Measurements from ENCODE around the gene NLRP12. TPM values are rescaled to one million over a fixed set of nuclear protein-coding genes. Genes with fewer than 3 reads are reported as not detected.

The NLRP12 gene
- total and polyA plus RNA-seq, 10 of the 15 experiments (the other 5 are each of a cell fraction or from before 2014, with no cell fraction given), result not detected

DNA sequence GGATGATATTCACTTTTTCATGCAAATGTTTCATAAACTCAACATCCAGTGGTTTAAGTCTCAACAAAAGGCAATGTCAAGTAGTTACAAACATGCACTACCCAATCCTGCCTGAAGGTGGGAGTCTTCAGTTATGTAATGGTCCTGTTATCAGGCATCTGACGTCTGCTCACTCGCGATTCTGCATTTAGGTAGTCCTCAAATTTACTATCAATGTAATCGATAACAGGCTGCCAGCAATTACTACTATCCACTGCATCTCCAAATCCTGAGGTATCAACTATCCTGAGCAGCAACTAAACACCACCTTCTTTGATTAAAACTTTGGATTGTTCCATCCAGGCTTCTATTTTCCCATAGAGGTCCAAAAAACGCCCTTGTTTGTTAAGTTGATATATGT is 51.2 kb downstream of the NLRP12 start:
- intact Hi-C loops (cut with micrococcal nuclease; ENCODE audit: unreplicated experiment), result no loop called here
- ChIA-PET SMC1A (ENCODE audit: uncharacterized antibody, unreplicated experiment) (no interaction called here), POLR2A (no interaction called here), RAD21 (ENCODE audit: unreplicated experiment) (no interaction called here), CTCF (interaction anchor here (0.9 kb wide), 1 partner anchor 10 kb away, joined by 4 read pairs; no protein-coding TSS in a partner anchor)
- no peak overlapping the region for H3K4me2 ChIP-seq (ENCODE audit: control insufficient read depth, insufficient read depth)
- H3K36me3 ChIP-seq (ENCODE audit: control insufficient read depth in 2 of 2, insufficient read depth in 2 of 2, low read length in 1 of 2), result no peaks in the 10 kb centered on the region
- H3K4me3 ChIP-seq, result no peak overlapping the region
- no TSS peak for BruUV-seq (replicated peaks)
- no peaks in the 10 kb centered on the region for H3K4me1 ChIP-seq (ENCODE audit: control insufficient read depth, insufficient read depth, low read length)
- no peaks in the 10 kb centered on the region; the same call in 2 of the 3 replicates for H3K9me3 ChIP-seq (replicated peaks; ENCODE audit: control insufficient read depth, insufficient read depth, low read length)
- 9% methylated on average over 5 of the region's 5 CpGs for WGBS (ENCODE audit: insufficient coverage, insufficient replicate concordance, low lambda C conversion rate, missing lambda C conversion rate)
- no peak overlapping the region for H2AFZ ChIP-seq (ENCODE audit: control insufficient read depth, low read depth, low read length)
- no peak overlapping the region for H3K9ac ChIP-seq (ENCODE audit: control insufficient read depth, insufficient read depth, low read length)
- ATAC-seq (no peak), DNase-seq (ENCODE audit: low read depth, low spot score) (no peak), FAIRE-seq (no peak)
- TF ChIP-seq CEBPB (IDR thresholded peaks at IDR 0.05; ENCODE audit: borderline replicate concordance in 1 of 2, low read depth in 2 of 2, low read length in 2 of 2) (no peak), SP1 (IDR thresholded peaks at IDR 0.05; ENCODE audit: low read depth, low read length) (no peak), RAD21 (IDR thresholded peaks at IDR 0.05; ENCODE audit: insufficient read depth, low read depth, low read length) (0 out of 2 replicates have a peak, but pooled peaks have one; percentile 34), MTA3 (IDR thresholded peaks at IDR 0.05; ENCODE audit: borderline replicate concordance, low read length) (no peak), CHD2 (IDR thresholded peaks at IDR 0.05; ENCODE audit: borderline replicate concordance, low read depth, low read length) (no peak), BRCA1 (IDR thresholded peaks at IDR 0.05; ENCODE audit: low read depth, low read length) (no peak)
- TF ChIP-seq, protein P1, sequence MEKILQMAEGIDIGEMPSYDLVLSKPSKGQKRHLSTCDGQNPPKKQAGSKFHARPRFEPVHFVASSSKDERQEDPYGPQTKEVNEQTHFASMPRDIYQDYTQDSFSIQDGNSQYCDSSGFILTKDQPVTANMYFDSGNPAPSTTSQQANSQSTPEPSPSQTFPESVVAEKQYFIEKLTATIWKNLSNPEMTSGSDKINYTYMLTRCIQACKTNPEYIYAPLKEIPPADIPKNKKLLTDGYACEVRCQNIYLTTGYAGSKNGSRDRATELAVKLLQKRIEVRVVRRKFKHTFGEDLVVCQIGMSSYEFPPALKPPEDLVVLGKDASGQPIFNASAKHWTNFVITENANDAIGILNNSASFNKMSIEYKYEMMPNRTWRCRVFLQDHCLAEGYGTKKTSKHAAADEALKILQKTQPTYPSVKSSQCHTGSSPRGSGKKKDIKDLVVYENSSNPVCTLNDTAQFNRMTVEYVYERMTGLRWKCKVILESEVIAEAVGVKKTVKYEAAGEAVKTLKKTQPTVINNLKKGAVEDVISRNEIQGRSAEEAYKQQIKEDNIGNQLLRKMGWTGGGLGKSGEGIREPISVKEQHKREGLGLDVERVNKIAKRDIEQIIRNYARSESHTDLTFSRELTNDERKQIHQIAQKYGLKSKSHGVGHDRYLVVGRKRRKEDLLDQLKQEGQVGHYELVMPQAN (conservative IDR thresholded peaks at IDR 0.05), result no peak
- TF ChIP-seq, protein P2, sequence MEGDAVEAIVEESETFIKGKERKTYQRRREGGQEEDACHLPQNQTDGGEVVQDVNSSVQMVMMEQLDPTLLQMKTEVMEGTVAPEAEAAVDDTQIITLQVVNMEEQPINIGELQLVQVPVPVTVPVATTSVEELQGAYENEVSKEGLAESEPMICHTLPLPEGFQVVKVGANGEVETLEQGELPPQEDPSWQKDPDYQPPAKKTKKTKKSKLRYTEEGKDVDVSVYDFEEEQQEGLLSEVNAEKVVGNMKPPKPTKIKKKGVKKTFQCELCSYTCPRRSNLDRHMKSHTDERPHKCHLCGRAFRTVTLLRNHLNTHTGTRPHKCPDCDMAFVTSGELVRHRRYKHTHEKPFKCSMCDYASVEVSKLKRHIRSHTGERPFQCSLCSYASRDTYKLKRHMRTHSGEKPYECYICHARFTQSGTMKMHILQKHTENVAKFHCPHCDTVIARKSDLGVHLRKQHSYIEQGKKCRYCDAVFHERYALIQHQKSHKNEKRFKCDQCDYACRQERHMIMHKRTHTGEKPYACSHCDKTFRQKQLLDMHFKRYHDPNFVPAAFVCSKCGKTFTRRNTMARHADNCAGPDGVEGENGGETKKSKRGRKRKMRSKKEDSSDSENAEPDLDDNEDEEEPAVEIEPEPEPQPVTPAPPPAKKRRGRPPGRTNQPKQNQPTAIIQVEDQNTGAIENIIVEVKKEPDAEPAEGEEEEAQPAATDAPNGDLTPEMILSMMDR (IDR thresholded peaks at IDR 0.05 in 2 of 3, conservative IDR thresholded peaks at IDR 0.05 in 1 of 3; ENCODE audit: control insufficient read depth in 2 of 3, extremely low read depth in 1 of 3, insufficient read depth in 1 of 3, low read depth in 3 of 3, low read length in 3 of 3), result peak; percentile 34 to 39 (median 38); a peak in 4 of 6 replicates
- in situ Hi-C loops (cut with MboI), result no loop called here
- H3K27ac ChIP-seq (ENCODE audit: control insufficient read depth, insufficient read depth), result no peak overlapping the region
- H3K79me2 ChIP-seq (ENCODE audit: control insufficient read depth, insufficient read depth, low read length), result no peaks in the 10 kb centered on the region
- no peaks in the 10 kb centered on the region for H4K20me1 ChIP-seq (ENCODE audit: control insufficient read depth, insufficient read depth)
- no peaks in the 10 kb centered on the region for H3K27me3 ChIP-seq (replicated peaks in 1 of 2; ENCODE audit: control insufficient read depth in 2 of 2, insufficient read depth in 2 of 2, low read length in 1 of 2)

All from GM12878 (cell line).